ES-I3 (cell line): ENCODE data around the gene SMIM7.
"Not testable (repeated sequence)": the region's sequence is repeated elsewhere in the genome, so short reads cannot be mapped to it uniquely, and the experiment has no call there.

ENCODE experiments used
- H3K36me3 ChIP-seq: 2 replicates; pipeline ENCODE4 v1.6.1; 2013; ENCODE audit warnings: mild to moderate bottlenecking, low read length, control low read depth, moderate library complexity; ENCODE audit not compliant: insufficient read depth
- H3K4me1 ChIP-seq: 2 replicates; pipeline ENCODE4 v1.6.1; 2013; ENCODE audit warnings: mild to moderate bottlenecking, control low read depth, low read length; ENCODE audit not compliant: insufficient read depth
- H3K9ac ChIP-seq: 2 replicates; pipeline ENCODE4 v1.6.1; 2013; ENCODE audit warnings: low read depth, mild to moderate bottlenecking, low read length, moderate library complexity
- H3K9me3 ChIP-seq: 2 replicates; pipeline ENCODE4 v1.6.1; 2013; ENCODE audit warnings: mild to moderate bottlenecking, low read length, moderate library complexity; ENCODE audit not compliant: control insufficient read depth, insufficient read depth

Gene SMIM7

DNA sequence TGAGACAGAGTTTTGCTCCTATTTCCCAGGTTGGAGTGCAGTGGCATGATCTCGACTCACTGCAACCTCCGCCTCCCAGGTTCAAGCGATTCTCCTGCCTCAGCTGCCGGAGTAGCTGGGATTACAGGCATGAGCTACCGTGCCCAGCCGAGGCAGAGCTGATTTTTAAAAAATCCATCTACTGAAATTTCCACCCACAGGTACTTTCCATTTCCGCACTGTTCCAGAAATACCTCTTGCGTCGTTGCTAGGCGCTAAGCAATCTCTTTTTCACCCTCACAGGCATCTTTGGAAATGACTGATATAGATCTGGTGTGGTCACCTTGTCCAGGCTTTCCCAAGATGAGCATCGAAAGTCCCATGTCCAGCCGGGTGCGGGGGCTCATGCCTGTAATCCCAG, 10.3 kb upstream of the SMIM7 start:
- Histone ChIP-seq H3K9ac (no peak overlapping the region), H3K9me3 (no peaks in the 10 kb centered on the region), H3K4me1 (no peaks in the 10 kb centered on the region), H3K36me3 (no peaks in the 10 kb centered on the region)

DNA sequence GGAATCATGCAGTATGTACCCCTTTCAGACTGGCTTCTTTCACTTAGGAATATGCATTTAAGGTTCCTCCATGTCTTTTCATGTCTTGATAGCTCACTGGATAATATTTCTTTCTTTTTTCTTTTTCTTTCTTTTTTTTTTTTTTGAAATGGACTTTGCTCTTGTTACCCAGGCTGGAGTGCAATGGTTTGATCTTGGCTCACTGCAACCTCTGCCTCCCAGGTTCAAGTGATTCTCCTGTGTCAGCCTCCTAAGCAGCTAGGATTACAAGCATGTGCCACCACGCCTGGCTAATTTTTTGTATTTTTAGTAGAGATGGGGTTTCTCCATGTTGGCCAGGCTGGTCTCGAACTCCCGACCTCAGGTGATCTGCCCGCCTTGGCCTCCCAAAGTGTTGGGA, 8.8 kb upstream of the SMIM7 start:
- H3K9ac ChIP-seq, H3K9me3 ChIP-seq, H3K36me3 ChIP-seq, H3K4me1 ChIP-seq: not testable (repeated sequence)

- no peaks in the 10 kb centered on the region for H3K4me1 ChIP-seq
- H3K9me3 ChIP-seq, result no peaks in the 10 kb centered on the region
- H3K36me3 ChIP-seq, result no peaks in the 10 kb centered on the region
- H3K9ac ChIP-seq, result no peak overlapping the region
These were observed 8.2 kb upstream of the SMIM7 start for GRCh38 chr19:16668176-16668575.

- Histone ChIP-seq H3K4me1 (no peaks in the 10 kb centered on the region; the same call in 1 of the 2 replicates), H3K36me3 (peaks cover 17% of the 10 kb centered on the region), H3K9ac (peak overlapping the region; percentile 84), H3K9me3 (no peaks in the 10 kb centered on the region)
These were observed 1.6 kb upstream of the SMIM7 start for GRCh38 chr19:16661480-16662034.

DNA sequence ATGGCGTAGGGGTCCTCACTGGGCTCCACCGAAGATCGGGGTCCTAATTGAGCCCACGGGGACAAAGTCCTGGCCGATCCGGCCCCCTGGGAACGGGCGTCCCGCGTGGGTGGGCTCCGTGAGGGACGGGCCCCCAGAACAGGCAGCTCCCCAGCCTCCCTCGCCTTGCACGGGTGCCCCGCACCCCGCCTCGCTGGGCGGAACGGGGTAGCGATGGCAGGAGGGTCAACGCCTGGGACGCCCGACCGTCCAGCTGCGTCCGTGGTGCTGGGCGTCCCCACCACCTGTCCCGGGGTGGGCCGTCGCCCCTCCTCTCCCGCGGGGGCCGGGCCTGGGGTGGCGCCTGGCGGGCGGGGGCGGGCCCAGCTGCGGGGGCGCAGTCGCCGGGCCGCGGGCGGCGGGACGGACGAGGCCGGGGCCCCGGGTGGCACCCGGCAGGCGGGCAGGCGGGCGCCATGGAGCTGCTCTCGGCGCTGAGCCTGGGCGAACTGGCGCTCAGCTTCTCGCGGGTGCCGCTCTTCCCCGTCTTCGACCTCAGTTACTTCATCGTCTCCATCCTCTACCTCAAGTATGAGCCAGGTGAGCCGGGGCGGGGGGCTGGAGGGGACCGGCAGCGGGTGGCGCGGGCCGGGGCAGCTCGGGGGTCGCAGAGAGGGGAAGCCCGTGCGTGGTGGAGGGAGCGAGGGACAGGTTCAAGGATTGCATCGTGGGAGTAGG, 977 bp upstream of the SMIM7 start, which contains the start of gene TMEM38A:
TSS of gene TMEM38A (plus strand) at position 377 of the 717 bp plus-strand sequence. CDS start at position 456, 79 bp downstream.
- Histone ChIP-seq H3K9me3 (no peaks in the 10 kb centered on the region), H3K36me3 (peaks cover 17% of the 10 kb centered on the region), H3K9ac (peak within 1 kb of the TSS; percentile 97), H3K4me1 (no peaks in the 10 kb centered on the region; the same call in 1 of the 2 replicates)

- Histone ChIP-seq H3K4me1 (no peaks in the 10 kb centered on the region; the same call in 1 of the 2 replicates), H3K9me3 (no peaks in the 10 kb centered on the region), H3K9ac (peak overlapping the region; percentile 97), H3K36me3 (peaks cover 18% of the 10 kb centered on the region)
These were observed 496 bp downstream of the SMIM7 start for GRCh38 chr19:16659464-16659831.

DNA sequence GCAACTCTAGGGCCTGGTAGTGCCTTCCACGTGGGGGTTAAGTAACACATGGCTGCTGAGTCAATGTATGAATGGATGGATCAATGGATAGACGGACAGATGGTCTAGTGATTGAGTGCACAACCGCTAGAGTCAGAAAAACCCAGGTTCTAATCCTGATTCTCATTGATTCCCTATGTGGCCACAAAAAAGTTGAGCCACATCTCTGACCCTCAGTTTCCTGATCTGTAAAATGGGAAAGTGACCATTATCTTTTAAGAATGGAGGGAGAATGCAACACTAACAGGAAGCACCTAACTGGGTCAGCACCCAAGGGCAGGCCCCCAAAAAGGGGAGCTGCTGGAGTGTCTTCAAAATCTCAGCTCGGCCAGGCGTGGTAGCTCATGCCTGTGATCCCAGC, 2.6 kb downstream of the SMIM7 start:
- Histone ChIP-seq H3K4me1 (no peaks in the 10 kb centered on the region), H3K9me3 (no peaks in the 10 kb centered on the region), H3K36me3 (peaks cover 27% of the 10 kb centered on the region), H3K9ac (no peak overlapping the region)

- Histone ChIP-seq H3K4me1 (no peaks in the 10 kb centered on the region), H3K36me3 (peaks cover 39% of the 10 kb centered on the region), H3K9ac (no peak overlapping the region), H3K9me3 (no peaks in the 10 kb centered on the region)
These were observed 4.2 kb downstream of the SMIM7 start for GRCh38 chr19:16655727-16656126.

DNA sequence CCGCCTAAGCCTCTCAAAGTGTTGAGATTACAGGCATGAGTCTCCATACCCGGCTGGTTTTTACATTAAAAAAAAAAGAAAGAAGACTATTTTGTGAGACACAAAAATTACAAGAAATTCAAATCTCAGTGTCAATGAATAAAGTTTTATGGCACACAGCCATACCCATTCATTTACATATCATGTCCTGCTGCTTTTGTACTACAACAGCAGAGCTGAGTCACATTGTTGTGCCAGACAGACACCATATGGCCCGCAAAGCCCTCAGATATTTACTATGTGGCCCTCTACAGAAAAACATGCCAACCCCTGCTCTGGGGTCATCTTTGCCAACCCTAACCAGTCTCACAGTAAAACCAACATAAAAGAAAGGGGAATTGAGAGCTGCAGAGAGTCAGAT, 5.3 kb downstream of the SMIM7 start:
- H3K4me1 ChIP-seq, result no peaks in the 10 kb centered on the region
- no peaks in the 10 kb centered on the region for H3K9me3 ChIP-seq
- peaks cover 40% of the 10 kb centered on the region for H3K36me3 ChIP-seq
- H3K9ac ChIP-seq, result no peak overlapping the region

GRCh38 chr19:16654140-16654539, 5.8 kb downstream of the SMIM7 start:
- H3K9me3 ChIP-seq, result no peaks in the 10 kb centered on the region
- H3K36me3 ChIP-seq, result peaks cover 41% of the 10 kb centered on the region
- no peaks in the 10 kb centered on the region for H3K4me1 ChIP-seq
- H3K9ac ChIP-seq, result no peak overlapping the region

DNA sequence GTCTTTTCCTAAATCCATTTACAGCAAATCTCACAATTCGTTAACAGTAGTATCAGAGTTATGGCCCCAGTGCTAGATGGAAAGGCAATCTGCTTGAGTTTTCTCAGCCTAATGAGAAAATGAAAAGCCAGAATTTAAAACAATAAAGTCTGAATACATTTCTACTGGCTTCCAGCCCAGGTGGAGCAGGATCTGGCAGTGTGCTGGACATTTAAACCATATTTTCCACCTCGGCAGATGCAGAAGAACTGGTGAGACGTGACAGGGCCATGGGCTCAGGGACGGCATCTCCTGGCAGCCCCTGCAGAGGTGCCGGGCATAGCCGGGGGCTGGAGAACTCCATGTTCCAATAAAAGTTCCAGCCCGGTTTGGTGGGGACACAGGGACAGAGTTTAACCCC, 7.1 kb downstream of the SMIM7 start:
- Histone ChIP-seq H3K36me3 (peaks cover 33% of the 10 kb centered on the region), H3K9ac (no peak overlapping the region), H3K9me3 (no peaks in the 10 kb centered on the region), H3K4me1 (no peaks in the 10 kb centered on the region)

GRCh38 chr19:16651421-16652188, 8.3 kb downstream of the SMIM7 start:
- not testable (repeated sequence) for H3K9me3 ChIP-seq, H3K9ac ChIP-seq, H3K4me1 ChIP-seq
- H3K36me3 ChIP-seq, result peaks cover 25% of the 10 kb centered on the region

GRCh38 chr19:16650821-16651220, 9.1 kb downstream of the SMIM7 start:
- no peak overlapping the region for H3K9ac ChIP-seq
- no peaks in the 10 kb centered on the region for H3K4me1 ChIP-seq
- H3K9me3 ChIP-seq, result no peaks in the 10 kb centered on the region
- peaks cover 31% of the 10 kb centered on the region for H3K36me3 ChIP-seq

GRCh38 chr19:16649734-16650133, 10.2 kb downstream of the SMIM7 start:
- Histone ChIP-seq H3K9ac (no peak overlapping the region), H3K9me3 (no peaks in the 10 kb centered on the region), H3K4me1 (no peaks in the 10 kb centered on the region), H3K36me3 (peaks cover 37% of the 10 kb centered on the region)

DNA sequence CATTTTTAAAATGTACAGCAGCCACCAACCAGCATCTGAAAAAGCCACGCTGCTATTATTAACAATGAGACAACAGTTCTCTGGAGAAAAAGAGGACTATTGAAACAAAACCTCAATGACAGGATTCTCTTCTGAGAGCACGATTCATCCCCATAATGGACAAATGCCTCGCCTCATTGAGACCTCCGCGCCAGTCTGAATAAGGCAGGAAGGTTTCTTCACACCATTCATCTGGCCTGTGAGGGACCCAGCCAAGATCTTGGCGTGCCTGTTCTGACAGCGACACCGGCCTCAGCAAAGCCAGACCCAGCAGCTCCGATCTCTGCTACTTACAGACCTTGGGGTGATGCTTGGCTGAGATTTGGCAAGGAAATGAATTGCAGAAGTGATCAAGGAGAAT, 14.8 kb downstream of the SMIM7 start:
- H3K36me3 ChIP-seq, result peaks cover 27% of the 10 kb centered on the region
- H3K9ac ChIP-seq, result no peak overlapping the region
- H3K9me3 ChIP-seq, result no peaks in the 10 kb centered on the region
- no peaks in the 10 kb centered on the region for H3K4me1 ChIP-seq
